Activated CD8-positive, alpha-beta T cell treated with anti-CD3 and anti-CD28 coated beads for 36 hours (primary cell): ENCODE results near the gene SSBP3. TPM values are rescaled to one million over a fixed set of nuclear protein-coding genes. Genes with fewer than 3 reads are reported as not detected.

Source experiments
- ATAC-seq: fragments of 200-7000 bp; cut with Tn5 transposase; one replicate; pipeline ENCODE4 v1.10.0; 2021; ENCODE audit warnings: mild to moderate bottlenecking, moderate library complexity
- CTCF ChIA-PET: fragments of 350-600 bp; sonication (Branson Sonifier 250); formaldehyde crosslinking; loops from one replicate; lab custom pipeline; 2021; ENCODE audit warnings: antibody characterized with exemption; lab: Charles Lee
- POLR2A ChIA-PET: fragments of 350-600 bp; sonication (Branson Sonifier 250); formaldehyde crosslinking; loops from one replicate; lab custom pipeline; 2021; ENCODE audit warnings: antibody characterized with exemption; lab: Charles Lee
- DNase-seq: peaks from one replicate; pipeline ENCODE4 v3.0.0-alpha.2; 2020
- H3K27ac Mint-ChIP-seq: one replicate; pipeline ENCODE4 v1.8.0; 2021; ENCODE audit warnings: mild to moderate bottlenecking, mixed read lengths
- H3K27me3 Mint-ChIP-seq: one replicate; pipeline ENCODE4 v1.8.0; 2021; ENCODE audit warnings: mixed read lengths
- H3K36me3 Mint-ChIP-seq: one replicate; pipeline ENCODE4 v1.8.0; 2021; ENCODE audit warnings: low read depth, mixed read lengths
- H3K4me1 Mint-ChIP-seq: one replicate; pipeline ENCODE4 v1.8.0; 2021; ENCODE audit warnings: low read depth, mixed read lengths
- H3K4me3 Mint-ChIP-seq: one replicate; pipeline ENCODE4 v1.8.0; 2021; ENCODE audit warnings: mild to moderate bottlenecking, moderate library complexity, mixed read lengths
- H3K9me3 Mint-ChIP-seq: one replicate; pipeline ENCODE4 v1.8.0; 2021; ENCODE audit warnings: mixed read lengths
- intact Hi-C: fragments of 100-400 bp; cut with micrococcal nuclease; formaldehyde crosslinking; loops from one replicate; pipeline ENCODE4 v1.10.0; 2022
- total RNA-seq, 2 experiments: library from RNA; stranded (reverse); gene quantifications; one replicate each; pipeline ENCODE4 v1.2.3, GENCODE V29; 2021
- TF ChIP-seq, protein P1 (sequence below): fragments of 200-600 bp; IDR thresholded peaks from one replicate; pipeline ENCODE4 v1.8.0; 2022; ENCODE audit warnings: antibody characterized with exemption, mild to moderate bottlenecking

SSBP3 gene
- total RNA-seq, 2 experiments from 2014 or later: 62.6 to 67.8 TPM

DNA sequence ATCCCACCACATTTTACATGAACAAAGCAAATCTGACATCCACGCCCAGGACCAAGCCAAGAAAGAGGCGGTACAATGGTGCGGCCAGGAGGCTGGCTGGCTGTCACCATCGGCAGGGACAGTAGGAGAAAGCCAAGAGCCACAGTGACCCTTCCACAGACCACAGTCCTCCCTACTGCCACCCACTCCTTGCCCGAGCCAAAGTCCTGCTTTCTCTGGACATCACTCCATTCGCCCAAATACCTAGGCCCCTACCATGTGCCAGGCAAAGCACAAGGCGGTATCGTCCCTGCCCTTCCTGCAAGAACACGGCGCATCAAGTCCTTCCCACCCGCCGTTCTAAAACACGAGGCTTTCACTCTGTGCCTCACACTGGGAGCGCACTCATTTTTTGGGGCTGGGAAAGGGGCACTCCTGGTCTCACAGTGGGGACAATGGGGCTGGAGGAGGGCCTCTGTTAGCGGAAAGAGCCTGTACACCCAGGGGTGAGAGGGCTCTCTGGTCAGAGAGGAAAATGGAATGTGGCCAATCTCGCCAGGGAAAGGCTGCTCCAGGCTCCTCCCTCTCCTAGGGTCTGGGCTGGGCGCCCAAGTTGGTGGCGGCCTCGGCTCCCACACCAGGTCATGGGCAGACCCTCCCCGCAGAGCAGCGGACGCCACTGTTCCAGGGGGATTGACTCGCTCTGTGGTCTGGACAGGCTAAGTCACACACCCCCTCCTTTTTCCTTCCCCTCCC is 26.5 kb downstream of the SSBP3 start:
- H3K9me3 Mint-ChIP-seq: no peaks in the 10 kb centered on the region
- POLR2A ChIA-PET: no interaction called here
- TF ChIP-seq, protein P1, sequence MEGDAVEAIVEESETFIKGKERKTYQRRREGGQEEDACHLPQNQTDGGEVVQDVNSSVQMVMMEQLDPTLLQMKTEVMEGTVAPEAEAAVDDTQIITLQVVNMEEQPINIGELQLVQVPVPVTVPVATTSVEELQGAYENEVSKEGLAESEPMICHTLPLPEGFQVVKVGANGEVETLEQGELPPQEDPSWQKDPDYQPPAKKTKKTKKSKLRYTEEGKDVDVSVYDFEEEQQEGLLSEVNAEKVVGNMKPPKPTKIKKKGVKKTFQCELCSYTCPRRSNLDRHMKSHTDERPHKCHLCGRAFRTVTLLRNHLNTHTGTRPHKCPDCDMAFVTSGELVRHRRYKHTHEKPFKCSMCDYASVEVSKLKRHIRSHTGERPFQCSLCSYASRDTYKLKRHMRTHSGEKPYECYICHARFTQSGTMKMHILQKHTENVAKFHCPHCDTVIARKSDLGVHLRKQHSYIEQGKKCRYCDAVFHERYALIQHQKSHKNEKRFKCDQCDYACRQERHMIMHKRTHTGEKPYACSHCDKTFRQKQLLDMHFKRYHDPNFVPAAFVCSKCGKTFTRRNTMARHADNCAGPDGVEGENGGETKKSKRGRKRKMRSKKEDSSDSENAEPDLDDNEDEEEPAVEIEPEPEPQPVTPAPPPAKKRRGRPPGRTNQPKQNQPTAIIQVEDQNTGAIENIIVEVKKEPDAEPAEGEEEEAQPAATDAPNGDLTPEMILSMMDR: no peak
- DNase-seq (no peak), ATAC-seq (no peak)
- intact Hi-C loops: no loop called here
- peaks cover 26% of the 10 kb centered on the region for H3K36me3 Mint-ChIP-seq
- peaks cover 74% of the 10 kb centered on the region for H3K4me1 Mint-ChIP-seq
- peak overlapping the region; percentile 8 for H3K27ac Mint-ChIP-seq
- H3K27me3 Mint-ChIP-seq: no peaks in the 10 kb centered on the region
- H3K4me3 Mint-ChIP-seq: no peak overlapping the region
- CTCF ChIA-PET: no interaction called here

- Mint-ChIP-seq H3K36me3 (peaks cover 26% of the 10 kb centered on the region), H3K9me3 (no peaks in the 10 kb centered on the region), H3K4me3 (no peak overlapping the region), H3K27ac (no peak overlapping the region), H3K4me1 (peaks cover 77% of the 10 kb centered on the region), H3K27me3 (no peaks in the 10 kb centered on the region)
- TF ChIP-seq, protein P1: no peak
- POLR2A ChIA-PET: no interaction called here
- CTCF ChIA-PET: no interaction called here
- ATAC-seq (no peak), DNase-seq (no peak)
- intact Hi-C loops: no loop called here
Measured at GRCh38 chr1:54378874-54379554, 27.2 kb downstream of the SSBP3 start.

DNA sequence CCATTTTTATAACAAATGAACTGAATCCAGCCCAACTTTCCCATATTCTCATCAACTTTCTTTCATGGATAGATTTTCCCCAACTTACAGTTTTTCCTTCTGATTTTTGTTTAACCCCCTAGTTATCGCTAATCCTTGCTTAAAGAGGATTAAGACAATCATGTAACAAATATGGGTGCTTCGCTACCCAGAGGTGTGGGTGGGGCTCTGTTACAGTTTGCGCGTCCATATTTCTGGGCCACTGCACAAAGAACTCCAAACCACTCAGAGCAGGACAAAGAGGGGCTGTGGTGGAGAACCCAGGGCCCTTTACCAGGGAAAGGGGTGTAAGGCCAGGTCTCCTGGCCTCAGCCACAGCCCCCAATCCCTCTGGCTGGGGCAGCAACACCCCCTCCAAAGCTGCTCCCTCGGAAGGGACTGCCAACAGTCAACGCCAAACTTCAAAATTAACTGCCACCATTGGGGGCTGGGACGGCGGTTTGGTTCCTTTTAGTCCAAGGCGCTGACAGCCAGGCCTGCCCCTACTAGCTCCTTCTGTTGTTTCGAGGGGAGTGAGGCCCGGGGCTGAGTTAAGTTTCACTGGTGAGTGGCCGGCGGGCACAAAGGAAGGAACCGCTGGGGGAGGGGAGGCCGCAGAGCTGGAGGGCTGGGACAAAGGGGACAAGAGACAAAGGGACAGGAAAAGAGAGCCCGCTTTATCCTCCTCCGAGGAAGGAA is 27.9 kb downstream of the SSBP3 start:
- H3K27ac Mint-ChIP-seq: no peak overlapping the region
- H3K4me1 Mint-ChIP-seq: peaks cover 79% of the 10 kb centered on the region
- no peaks in the 10 kb centered on the region for H3K9me3 Mint-ChIP-seq
- TF ChIP-seq, protein P1: no peak
- ChIA-PET POLR2A (interaction anchor here (0.7 to 1.7 kb wide), 2 partner anchors 9 to 91 kb away, joined by 3 to 7 read pairs; no protein-coding TSS in a partner anchor), CTCF (no interaction called here)
- ATAC-seq: no peak
- H3K36me3 Mint-ChIP-seq: peaks cover 26% of the 10 kb centered on the region
- intact Hi-C loops: no loop called here
- H3K4me3 Mint-ChIP-seq: no peak overlapping the region
- no peak for DNase-seq
- no peaks in the 10 kb centered on the region for H3K27me3 Mint-ChIP-seq

GRCh38 chr1:54377040-54377691 is 29.0 kb downstream of the SSBP3 start:
- no peak overlapping the region for H3K4me3 Mint-ChIP-seq
- CTCF ChIA-PET: interaction anchor here (1.2 kb wide), 1 partner anchor 19 kb away, joined by 3 read pairs; no protein-coding TSS in a partner anchor
- peaks cover 87% of the 10 kb centered on the region for H3K4me1 Mint-ChIP-seq
- H3K36me3 Mint-ChIP-seq: peaks cover 22% of the 10 kb centered on the region
- H3K9me3 Mint-ChIP-seq: no peaks in the 10 kb centered on the region
- peak overlapping the region; percentile 49 for H3K27ac Mint-ChIP-seq
- intact Hi-C loops: no loop called here
- no peaks in the 10 kb centered on the region for H3K27me3 Mint-ChIP-seq
- POLR2A ChIA-PET: interaction anchor here (0.7 to 1.7 kb wide), 7 partner anchors 8 to 92 kb away, joined by 3 to 7 read pairs (median 3); no protein-coding TSS in a partner anchor
- TF ChIP-seq, protein P1: no peak
- DNase-seq (no peak), ATAC-seq (no peak)
